ENCODE results near the gene STXBP5. TPM values are rescaled to one million over a fixed set of nuclear protein-coding genes. Genes with fewer than 3 reads are reported as not detected.

The STXBP5 gene
- polyA plus RNA-seq, 2 of the 4 experiments (the other 2 are of a cell fraction): 10.8 to 17.8 TPM

DNA sequence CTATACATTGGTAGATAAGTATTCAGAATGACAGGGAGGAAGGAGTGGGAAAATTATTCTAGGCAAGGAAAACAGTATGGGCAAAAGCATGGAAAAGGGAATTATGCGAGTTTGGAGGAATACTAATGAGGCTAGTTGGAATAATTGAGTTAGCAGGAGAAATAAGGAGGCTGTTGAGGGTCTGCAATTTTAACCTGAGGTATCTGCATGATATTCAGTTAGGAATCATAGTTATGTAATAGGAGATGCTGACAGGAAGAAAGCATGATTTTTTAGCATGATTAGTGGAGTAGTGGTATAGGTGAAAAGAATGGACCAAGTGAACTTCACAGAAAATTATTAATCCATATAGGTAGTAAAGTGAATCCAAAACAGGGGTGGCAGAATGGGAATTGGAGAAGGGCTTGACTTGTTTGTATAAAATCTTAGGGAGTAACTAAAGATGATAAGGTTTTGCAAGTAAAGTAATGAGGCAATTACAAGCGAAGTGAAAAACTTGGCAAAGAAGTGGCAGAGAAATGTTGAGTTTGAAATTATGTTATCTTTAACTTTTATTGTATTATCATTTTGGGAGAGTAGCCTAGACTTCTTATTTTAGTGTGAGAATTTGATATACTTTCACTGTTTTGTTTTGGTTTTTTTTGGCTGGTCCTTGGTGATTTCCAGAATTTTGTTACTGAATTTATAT, 5.7 kb downstream of the STXBP5 start:
- POLR2A ChIA-PET: no interaction called here
- no peak for ATAC-seq
- H3K4me2 ChIP-seq: no peak overlapping the region
- DNase-seq (ENCODE audit: low read depth in 1 of 2, low spot score in 1 of 2): no peak
- H3K27ac ChIP-seq: no peak overlapping the region
- WGBS (ENCODE audit: missing lambda C conversion rate): 92% methylated on average over 2 of the region's 2 CpGs
- no peak overlapping the region for H3K4me3 ChIP-seq
- CTCF ChIA-PET: interaction anchor here (1.1 kb wide), 1 partner anchor 12 kb away, joined by 3 read pairs; no protein-coding TSS in a partner anchor
- peaks cover 29% of the 10 kb centered on the region; the same call in 2 of the 3 replicates for H3K4me1 ChIP-seq
- FAIRE-seq: no peak
- no peak for TF ChIP-seq JUN (IDR thresholded peaks at IDR 0.05)
- no peak for TF ChIP-seq ZC3H11A (IDR thresholded peaks at IDR 0.05)
- TF ChIP-seq MAFK (IDR thresholded peaks at IDR 0.05; ENCODE audit: partially characterized antibody): no peak
- TF ChIP-seq, protein P1, sequence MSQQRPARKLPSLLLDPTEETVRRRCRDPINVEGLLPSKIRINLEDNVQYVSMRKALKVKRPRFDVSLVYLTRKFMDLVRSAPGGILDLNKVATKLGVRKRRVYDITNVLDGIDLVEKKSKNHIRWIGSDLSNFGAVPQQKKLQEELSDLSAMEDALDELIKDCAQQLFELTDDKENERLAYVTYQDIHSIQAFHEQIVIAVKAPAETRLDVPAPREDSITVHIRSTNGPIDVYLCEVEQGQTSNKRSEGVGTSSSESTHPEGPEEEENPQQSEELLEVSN (IDR thresholded peaks at IDR 0.05; ENCODE audit: borderline replicate concordance, low read depth): no peak
- no peak for TF ChIP-seq CHD2 (IDR thresholded peaks at IDR 0.05; ENCODE audit: low read length, partially characterized antibody)
- TF ChIP-seq, protein P2, sequence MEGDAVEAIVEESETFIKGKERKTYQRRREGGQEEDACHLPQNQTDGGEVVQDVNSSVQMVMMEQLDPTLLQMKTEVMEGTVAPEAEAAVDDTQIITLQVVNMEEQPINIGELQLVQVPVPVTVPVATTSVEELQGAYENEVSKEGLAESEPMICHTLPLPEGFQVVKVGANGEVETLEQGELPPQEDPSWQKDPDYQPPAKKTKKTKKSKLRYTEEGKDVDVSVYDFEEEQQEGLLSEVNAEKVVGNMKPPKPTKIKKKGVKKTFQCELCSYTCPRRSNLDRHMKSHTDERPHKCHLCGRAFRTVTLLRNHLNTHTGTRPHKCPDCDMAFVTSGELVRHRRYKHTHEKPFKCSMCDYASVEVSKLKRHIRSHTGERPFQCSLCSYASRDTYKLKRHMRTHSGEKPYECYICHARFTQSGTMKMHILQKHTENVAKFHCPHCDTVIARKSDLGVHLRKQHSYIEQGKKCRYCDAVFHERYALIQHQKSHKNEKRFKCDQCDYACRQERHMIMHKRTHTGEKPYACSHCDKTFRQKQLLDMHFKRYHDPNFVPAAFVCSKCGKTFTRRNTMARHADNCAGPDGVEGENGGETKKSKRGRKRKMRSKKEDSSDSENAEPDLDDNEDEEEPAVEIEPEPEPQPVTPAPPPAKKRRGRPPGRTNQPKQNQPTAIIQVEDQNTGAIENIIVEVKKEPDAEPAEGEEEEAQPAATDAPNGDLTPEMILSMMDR (IDR thresholded peaks at IDR 0.05): no peak
- no peak for TF ChIP-seq EP300 (IDR thresholded peaks at IDR 0.05)
- TF ChIP-seq MAZ (IDR thresholded peaks at IDR 0.05; ENCODE audit: borderline replicate concordance, low read depth, low read length): no peak
- TF ChIP-seq FOXS1 (CRISPR knock-in tag; IDR thresholded peaks at IDR 0.05): no peak
- TF ChIP-seq, protein P3, sequence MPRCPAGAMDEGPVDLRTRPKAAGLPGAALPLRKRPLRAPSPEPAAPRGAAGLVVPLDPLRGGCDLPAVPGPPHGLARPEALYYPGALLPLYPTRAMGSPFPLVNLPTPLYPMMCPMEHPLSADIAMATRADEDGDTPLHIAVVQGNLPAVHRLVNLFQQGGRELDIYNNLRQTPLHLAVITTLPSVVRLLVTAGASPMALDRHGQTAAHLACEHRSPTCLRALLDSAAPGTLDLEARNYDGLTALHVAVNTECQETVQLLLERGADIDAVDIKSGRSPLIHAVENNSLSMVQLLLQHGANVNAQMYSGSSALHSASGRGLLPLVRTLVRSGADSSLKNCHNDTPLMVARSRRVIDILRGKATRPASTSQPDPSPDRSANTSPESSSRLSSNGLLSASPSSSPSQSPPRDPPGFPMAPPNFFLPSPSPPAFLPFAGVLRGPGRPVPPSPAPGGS (IDR thresholded peaks at IDR 0.05): no peak
- TF ChIP-seq, protein P4, sequence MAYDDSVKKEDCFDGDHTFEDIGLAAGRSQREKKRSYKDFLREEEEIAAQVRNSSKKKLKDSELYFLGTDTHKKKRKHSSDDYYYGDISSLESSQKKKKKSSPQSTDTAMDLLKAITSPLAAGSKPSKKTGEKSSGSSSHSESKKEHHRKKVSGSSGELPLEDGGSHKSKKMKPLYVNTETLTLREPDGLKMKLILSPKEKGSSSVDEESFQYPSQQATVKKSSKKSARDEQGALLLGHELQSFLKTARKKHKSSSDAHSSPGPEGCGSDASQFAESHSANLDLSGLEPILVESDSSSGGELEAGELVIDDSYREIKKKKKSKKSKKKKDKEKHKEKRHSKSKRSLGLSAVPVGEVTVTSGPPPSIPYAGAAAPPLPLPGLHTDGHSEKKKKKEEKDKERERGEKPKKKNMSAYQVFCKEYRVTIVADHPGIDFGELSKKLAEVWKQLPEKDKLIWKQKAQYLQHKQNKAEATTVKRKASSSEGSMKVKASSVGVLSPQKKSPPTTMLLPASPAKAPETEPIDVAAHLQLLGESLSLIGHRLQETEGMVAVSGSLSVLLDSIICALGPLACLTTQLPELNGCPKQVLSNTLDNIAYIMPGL (CRISPR knock-in tag; IDR thresholded peaks at IDR 0.05; ENCODE audit: borderline replicate concordance): no peak
- TF ChIP-seq CBX2 (IDR thresholded peaks at IDR 0.05; ENCODE audit: borderline replicate concordance, low read depth): no peak
- TF ChIP-seq, protein P5, sequence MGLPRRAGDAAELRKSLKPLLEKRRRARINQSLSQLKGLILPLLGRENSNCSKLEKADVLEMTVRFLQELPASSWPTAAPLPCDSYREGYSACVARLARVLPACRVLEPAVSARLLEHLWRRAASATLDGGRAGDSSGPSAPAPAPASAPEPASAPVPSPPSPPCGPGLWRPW (IDR thresholded peaks at IDR 0.05): no peak
- TF ChIP-seq, protein P6, sequence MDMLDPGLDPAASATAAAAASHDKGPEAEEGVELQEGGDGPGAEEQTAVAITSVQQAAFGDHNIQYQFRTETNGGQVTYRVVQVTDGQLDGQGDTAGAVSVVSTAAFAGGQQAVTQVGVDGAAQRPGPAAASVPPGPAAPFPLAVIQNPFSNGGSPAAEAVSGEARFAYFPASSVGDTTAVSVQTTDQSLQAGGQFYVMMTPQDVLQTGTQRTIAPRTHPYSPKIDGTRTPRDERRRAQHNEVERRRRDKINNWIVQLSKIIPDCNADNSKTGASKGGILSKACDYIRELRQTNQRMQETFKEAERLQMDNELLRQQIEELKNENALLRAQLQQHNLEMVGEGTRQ (IDR thresholded peaks at IDR 0.05): no peak
- H3K9me3 ChIP-seq: no peaks in the 10 kb centered on the region

DNA sequence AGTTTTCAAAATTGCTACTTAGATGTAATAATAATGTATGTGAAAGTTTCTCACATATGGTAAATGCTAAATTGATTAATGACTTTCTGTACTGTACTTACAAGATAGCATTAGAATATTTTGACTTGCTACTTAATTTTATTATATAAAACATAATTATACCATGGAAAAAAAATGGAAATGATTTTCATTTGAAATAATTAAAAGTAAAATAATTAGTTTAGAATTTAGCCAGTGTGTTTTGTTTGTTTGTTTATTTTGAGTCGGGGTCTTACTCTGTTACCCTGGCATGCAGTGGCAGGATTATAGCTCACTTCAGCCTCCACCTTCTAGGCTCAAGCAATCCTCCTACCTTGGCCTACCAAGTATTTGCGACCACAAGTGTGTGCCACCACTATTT, 7.1 kb downstream of the STXBP5 start:
- H3K27ac ChIP-seq: no peak overlapping the region
- WGBS (ENCODE audit: missing lambda C conversion rate): 98% methylated on average over 2 of the region's 2 CpGs
- POLR2A ChIA-PET: no interaction called here
- FAIRE-seq (no peak), DNase-seq (ENCODE audit: low read depth in 1 of 2, low spot score in 1 of 2) (no peak), ATAC-seq (no peak)
- no peak overlapping the region for H3K4me2 ChIP-seq
- H3K4me3 ChIP-seq: no peak overlapping the region
- no peaks in the 10 kb centered on the region for H3K9me3 ChIP-seq
- CTCF ChIA-PET: interaction anchor here (0.7 to 1.6 kb wide), 4 partner anchors 9 to 309 kb away, joined by 3 to 5 read pairs (median 4); no protein-coding TSS in a partner anchor
- H3K4me1 ChIP-seq: peaks cover 29% of the 10 kb centered on the region; the same call in 2 of the 3 replicates
- TF ChIP-seq TP53 (CRISPR knock-in tag; IDR thresholded peaks at IDR 0.05) (no peak), ZNF302 (CRISPR knock-in tag; IDR thresholded peaks at IDR 0.05) (no peak), POLR2A (IDR thresholded peaks at IDR 0.05; ENCODE audit: low read length) (no peak), CBX2 (IDR thresholded peaks at IDR 0.05; ENCODE audit: borderline replicate concordance, low read depth) (no peak), ZC3H11A (IDR thresholded peaks at IDR 0.05) (no peak), JUN (IDR thresholded peaks at IDR 0.05) (no peak), FOSL2 (IDR thresholded peaks at IDR 0.05) (no peak), FOSL2 (CRISPR knock-in tag; IDR thresholded peaks at IDR 0.05) (no peak), RFX5 (IDR thresholded peaks at IDR 0.05) (no peak), KDM1A (IDR thresholded peaks at IDR 0.05; ENCODE audit: low read depth) (no peak), RNF2 (IDR thresholded peaks at IDR 0.05; ENCODE audit: borderline replicate concordance, low read depth) (no peak)
- TF ChIP-seq, protein P7, sequence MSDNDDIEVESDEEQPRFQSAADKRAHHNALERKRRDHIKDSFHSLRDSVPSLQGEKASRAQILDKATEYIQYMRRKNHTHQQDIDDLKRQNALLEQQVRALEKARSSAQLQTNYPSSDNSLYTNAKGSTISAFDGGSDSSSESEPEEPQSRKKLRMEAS (IDR thresholded peaks at IDR 0.05): no peak
- TF ChIP-seq, protein P1 (IDR thresholded peaks at IDR 0.05; ENCODE audit: borderline replicate concordance, low read depth): no peak
- TF ChIP-seq, protein P3 (IDR thresholded peaks at IDR 0.05): no peak
- TF ChIP-seq, protein P5 (IDR thresholded peaks at IDR 0.05): no peak
- TF ChIP-seq, protein P4 (CRISPR knock-in tag; IDR thresholded peaks at IDR 0.05; ENCODE audit: borderline replicate concordance): no peak

Data from A549 (cell line).